Activated CD4-positive, alpha-beta T cell treated with anti-CD3 and anti-CD28 coated beads, Interleukin-2, amount 50 U/mL, for 24 hours (primary cell): ENCODE results near the gene PARP3.
A peak's percentile ranks its signal among the peaks of the same experiment; 100 is the strongest.
"Not testable (repeated sequence)": the region's sequence is repeated elsewhere in the genome, so short reads cannot be mapped to it uniquely, and the experiment has no call there.

Experiments used
- DNase-seq, 2 donors: peaks; one replicate each; pipeline ENCODE4 v3.0.0-alpha.2; 2020; ENCODE audit warnings: low read depth in 1 of 2, low spot score in 1 of 2

Gene PARP3

DNA sequence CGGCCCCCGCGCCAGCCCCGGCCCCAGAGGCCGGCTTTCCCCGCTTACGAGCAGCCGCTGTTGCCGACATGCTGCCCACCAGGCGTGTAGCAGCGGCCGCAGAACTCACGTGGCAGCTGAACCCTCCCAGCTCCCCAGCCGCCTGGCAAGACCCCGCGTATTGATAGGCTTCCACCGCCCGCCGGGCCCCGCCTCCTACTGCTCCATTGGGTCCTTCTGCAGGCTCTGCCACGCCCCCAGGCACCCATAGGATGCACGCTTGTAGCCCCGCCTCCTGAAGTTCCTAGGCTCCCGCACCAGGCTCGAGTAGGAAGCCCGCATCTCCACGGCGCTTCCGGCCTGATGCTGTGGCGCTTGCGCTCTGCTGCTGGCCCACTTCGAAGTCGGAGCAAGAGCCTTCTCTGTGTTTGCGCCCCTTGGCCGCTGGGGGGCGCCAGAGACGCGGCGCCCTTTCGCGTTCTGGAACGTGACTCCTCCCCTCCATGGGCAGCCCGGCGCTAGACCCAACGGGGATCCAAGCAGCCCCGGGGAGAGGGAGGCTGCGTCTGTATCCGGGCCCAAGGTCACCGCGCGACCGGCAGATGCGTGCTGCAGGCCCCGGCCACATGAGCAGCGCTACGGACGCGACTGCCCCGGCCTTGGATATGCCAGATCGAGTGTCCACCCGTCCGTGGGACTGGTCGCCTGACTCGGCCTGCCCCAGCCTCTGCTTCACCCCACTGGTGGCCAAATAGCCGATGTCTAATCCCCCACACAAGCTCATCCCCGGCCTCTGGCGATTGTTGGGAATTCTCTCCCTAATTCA, at the start of gene PARP3, which contains the start of gene RRP9:
PARP3 (plus strand) TSS at position 566 of the 805 bp plus-strand sequence. CDS start 993 bp downstream, outside the sequence.
RRP9 (minus strand) TSS at position 107 of the 805 bp plus-strand sequence; CDS start at position 70, 37 bp downstream.
- DNase-seq: peak; percentile 97 to 99

DNA sequence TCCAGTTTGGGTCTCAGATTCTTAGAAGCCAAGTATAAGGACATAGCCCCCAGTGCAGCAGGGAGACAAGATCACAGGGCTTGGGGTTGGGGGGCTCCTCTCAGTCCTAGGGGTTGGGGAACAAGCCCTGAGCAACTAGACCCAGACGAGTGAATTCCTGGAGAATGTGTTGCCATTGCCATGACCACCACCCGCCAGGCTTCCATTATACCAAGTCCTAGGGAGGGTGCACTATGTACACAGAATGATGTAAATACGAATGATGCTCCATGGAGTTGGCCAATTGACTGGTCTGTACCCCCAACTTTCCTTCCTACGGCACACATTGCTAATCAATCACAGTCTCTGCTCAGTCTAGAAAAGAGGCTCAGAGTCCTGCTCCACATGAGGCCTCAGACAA, 47.8 kb upstream of the PARP3 start:
- DNase-seq: no peak

DNA sequence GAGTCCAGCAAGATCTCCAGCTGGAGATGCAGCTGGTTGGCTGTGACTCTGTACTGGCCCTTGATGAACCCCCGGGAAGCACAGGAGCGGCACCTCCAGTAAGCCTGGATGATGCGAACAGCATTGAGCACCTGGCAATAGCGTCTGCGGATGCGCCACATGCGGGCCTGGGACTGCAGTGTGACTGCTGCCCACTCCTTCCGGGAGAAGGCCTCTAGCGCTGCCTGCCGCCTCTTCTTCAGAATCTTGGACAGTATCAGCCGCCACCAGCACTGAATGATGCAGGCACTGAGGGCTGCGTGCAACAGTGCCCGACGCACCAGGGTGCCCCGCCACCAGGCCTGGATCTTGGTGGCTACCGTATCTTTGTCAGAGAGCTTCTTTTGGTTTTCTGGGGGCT, 47.2 kb upstream of the PARP3 start:
- no peak for DNase-seq

DNA sequence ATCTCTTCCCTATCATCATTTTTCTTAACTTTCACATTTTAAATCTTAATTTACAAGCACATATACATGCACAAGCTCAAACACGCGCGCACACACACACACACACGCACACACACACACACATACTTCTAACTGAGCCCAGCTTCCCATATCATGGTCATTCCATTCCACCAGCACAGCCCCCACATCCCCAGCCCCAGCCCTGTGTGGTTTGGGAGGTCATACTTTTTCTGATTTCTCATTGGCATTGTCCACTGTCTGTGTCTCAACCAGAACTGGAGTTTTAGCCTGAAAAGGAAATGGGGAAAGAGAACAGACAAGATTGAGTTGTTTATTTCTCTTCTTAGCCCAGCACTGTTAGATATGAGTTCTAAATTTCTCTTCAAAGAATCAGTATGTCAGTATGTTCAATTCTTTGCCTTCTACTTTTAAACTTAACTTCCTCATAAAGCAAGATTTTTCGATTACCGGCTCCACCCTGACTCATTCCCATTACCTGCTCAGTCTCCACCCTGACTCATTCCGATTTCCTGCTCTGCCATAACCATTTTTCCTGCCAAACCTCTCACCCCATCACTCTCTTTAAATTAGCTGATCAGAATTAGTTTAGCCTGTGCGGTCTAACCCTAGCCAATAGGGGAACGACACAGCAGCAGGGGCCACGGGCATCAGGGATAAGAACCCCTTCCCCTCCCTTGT, 45.4 kb upstream of the PARP3 start:
- DNase-seq: no peak

DNA sequence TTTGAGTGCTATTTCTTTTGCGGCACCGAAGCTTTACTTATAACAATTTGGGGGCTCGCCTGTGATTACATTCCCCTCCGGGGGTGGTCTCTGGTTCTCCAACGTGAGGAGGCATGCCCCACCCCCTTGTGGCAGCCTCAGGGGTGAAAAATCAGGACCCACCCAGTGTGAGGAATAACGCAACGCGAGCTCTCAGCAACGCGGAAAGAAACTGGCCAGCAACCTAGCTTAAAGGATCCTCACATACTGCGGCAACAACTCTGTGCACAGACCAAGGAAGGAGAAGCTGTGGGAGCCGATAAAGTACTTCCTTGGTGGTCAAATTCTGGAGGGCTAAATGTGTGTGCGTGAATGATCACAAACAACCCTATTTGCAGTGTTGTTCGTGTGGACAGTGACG, 44.8 kb upstream of the PARP3 start:
- no peak for DNase-seq

DNA sequence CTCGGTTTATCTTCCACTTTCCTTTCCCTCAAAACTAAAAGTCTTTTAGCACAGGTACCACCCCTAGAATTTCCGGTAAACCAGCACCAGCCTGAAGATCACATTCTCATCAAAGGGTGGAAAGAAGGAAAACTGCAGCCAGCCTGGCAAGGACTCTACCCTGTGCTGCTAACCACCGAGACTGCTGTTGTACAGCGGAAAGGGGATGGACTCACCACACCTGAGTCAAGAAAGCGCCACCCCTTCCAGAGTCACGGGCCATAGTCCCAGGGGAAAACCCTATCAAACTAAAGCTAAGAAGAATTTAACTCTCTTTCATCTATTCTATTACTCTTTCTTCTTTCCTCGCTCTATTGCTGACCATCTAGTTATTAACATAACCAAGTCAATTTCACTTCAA, 42.1 kb upstream of the PARP3 start:
- DNase-seq: not testable (repeated sequence)

DNA sequence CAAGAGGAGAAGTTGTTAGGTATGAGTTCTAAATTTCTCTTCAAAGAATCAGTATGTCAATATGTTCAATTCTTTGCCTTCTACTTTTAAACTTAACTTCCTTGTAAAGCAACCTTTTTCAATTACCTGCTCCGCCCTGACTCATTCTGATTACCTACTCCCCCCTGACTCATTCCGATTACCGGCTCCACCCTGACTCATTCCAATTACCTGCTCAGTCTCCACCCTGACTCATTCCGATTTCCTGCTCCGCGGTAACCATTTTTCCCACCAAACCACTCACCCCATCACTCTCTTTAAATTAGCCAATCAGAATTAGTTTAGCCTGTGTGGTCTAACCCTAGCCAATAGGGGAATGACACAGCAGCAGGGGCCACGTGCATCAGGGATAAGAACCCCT, 39.8 kb upstream of the PARP3 start:
- DNase-seq: not testable (repeated sequence)

DNA sequence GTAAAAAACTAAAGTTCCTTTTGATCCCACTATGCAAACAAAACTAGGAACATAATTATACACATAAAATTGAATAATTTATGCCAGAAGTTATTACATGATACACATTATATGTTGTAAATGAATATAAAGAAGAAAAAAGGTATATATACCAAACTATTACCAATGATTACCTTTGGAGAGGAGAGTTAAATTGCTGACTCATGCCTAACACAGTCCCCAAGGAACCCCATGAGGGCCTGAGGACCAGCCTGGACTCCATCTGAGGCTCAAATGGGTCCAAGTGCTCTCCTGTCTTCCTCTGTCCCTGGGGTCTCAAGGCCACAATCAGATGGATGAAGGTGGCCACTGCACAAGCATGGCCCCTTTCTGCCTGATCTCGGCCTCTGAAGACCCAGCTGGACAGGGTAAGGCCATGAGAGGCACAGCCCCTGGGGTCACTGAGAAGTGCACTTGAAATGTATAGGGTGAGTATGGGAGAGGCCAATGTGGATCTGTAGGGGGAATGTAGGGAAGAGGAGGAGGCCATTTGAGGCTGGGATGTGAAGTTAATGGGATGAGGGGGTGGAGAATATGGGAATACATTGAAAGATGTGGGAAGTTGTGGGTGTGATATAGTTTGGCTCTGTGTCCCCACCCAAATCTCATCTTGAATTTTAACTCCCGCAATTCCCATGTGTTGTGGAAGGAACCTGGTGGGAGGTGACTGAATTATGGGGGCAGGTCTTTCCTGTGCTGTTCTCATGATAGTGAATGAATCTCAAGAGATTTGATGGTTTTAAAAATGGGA, 37.9 kb upstream of the PARP3 start:
- no peak for DNase-seq

DNA sequence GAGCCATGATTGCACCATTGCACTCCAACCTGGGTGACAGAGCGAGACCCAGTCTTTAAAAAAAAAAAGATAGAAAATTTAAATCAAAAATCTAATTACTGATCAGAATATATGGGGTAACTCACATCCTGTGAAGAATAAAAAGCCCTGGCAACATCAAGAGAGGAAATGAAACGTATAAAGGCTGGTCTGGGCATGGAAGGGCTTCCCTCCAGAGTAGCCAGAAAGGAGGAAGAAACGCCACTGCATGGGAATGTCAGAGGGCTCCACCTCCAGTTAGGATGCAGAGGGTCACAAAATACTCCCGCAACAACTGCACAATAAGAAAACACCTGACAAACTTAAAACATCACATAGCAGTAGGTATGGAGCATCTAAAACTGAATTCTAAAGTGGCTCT, 34.1 kb upstream of the PARP3 start:
- no peak for DNase-seq

DNA sequence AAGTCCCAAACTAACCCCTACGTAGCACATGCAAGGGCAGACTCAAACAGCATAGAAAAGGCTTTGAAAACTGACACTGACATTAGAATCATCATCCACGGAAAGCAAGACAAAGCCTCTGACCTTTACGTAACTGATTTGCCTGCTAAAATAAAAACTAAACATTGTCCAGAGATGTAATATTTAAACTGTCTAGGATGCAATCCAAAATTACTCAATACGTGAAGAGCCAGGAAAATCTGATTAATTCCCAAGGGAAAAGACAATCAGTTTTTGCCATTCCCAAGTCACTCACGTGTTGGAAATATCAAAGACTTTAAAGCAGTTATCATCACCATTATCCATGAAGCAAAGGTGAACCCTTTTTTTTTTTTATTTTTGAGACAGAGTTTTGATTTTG, 25.7 kb upstream of the PARP3 start:
- DNase-seq: no peak

DNA sequence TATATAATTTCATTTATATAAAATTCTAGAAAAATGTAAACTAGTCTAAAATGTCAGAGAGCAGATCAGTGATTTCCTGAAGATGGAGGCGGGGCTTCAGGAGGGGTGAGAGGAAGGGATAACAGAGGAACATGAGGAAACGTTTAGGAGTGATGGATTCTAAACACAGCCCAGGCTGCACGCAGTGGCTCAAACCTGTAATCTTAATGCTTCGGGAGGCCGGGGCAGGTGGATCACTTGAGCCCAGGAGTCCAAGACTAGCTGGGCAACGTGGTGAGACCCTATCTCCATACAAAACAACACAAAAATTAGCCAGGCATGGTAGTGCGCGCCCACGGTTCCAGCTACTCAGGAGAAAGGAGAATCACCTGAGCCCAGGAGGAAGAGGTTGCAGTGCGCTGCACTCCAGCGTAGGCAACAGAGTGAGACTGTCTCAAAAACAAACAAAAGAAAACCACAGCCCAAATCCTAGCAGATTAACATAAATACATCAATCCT, 21.0 kb upstream of the PARP3 start:
- no peak for DNase-seq

DNA sequence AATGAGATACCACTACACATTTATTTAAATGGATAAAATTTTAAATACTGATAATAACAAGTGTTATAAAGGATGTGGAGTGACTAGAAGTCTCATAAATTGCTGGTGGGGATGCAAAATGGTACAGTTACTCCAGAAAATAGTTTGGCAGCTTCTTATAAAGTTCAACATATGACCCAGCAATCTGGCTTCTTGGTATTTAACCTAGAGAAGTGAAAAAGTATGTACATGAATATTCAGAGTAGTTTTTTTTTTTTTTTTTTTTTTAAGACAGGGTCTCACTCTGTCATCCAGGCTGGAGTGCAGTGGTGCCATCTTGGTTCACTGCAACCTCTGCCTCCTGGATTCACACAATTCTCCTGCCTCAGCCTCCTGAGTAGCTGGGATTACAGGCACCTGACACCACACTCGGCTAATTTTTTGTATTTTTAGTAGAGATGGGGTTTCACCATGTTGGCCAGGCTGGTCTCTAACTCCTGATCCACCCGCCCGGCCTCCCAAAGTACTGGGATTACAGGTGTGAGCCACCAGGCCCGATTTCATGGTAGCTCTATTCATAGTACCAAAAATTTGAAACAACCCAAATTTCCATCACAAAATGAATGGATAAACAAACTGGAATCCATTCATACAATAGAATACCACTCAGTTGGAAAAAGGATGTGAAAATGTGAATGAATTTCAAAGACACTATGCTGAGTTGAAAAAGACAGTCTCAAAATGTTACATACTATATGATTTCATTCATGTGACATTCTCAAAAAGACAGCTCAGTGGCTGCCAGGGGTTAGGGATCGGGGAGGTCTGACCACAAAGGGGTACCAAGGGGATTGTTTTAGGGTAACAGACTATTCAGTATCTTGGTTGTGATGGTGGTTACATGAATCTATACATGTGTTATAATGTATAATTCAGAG, 14.8 kb upstream of the PARP3 start:
- DNase-seq: no peak

DNA sequence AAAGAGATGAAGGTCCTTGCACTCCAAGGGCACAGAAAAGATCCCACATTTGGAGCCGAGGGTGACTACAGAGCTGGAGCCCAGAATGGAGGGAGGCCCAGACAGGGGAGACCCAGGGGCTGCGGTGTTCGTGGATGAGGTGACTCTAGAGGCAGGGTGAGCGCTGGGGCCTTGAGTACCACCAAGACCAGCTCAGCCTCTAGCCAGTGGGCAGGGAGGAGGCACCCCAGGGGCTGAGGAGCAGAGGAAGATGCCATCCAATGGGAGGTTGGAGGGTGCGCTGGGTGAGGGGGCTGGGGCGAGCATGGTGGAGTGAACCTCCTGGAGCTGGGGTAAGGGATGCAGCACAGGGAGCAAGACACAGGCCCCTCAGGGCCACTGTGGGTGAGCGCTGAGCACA, 13.7 kb upstream of the PARP3 start:
- no peak for DNase-seq

DNA sequence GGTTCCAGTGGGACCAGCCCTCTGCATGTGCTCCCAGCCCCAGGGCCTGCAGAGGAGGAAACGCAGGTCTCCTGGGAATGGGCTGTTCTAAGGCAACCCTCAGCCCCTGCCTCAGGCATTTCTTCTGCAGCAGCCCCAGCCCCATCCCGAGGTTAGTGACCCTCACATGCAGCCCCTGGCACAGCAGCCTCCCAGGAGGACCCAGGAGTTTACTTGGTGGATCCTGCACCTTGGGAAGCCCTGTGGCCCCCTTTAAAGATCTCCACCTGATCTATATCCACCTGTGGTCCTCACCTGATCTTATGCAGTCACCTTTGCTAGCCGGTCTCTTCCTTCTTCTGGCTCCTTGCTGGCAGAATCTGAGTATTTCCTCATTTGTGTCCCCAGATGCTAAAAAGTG, 13.2 kb upstream of the PARP3 start:
- not testable (repeated sequence) for DNase-seq

DNA sequence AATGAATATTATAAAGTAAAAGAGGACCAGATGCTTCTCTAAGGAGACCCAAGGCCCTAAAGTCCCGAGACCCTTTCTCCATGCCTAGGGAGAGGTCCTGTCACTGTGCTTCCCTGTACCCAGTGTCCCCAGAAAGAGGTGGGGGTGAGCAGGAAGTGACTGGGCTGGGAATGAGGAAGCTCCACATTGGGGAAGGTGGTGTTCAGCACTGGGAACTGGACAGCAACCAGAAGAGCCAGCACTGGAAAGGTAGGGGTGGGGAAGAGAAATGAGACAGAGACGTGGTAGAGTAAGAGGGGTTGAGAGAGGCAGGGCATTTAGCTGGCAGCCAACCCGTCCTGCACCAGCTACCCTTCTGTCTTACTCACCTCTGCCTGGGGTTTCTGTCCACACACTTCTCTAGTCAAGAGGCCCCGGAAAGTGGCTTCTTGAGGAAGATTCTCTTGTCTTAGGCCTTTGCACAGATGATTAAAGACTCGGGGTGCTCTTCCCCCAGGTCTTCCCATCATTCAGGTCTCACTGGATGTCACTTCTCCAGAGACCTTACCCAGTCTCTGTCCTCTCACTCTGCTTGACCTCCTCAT, 12.7 kb upstream of the PARP3 start:
- DNase-seq: no peak

DNA sequence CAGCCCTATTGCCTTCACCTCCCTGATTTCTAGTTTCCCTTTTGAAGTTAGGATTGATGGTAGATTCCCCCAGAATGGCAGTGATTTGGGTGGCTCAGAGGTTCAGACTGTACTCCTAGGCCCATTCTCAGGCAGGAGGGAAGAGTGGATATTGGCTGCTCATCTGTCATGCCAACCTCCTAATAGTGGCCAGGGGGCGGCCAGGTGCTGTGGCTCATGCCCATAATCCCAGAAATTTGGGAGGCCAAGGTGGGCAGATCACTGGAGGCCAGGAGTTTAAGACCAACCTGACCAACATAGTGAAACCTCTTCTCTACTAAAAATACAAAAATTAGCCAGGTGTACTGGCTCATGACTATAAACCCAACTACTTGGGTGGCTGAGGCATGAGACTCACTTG, 11.7 kb upstream of the PARP3 start:
- DNase-seq: no peak

DNA sequence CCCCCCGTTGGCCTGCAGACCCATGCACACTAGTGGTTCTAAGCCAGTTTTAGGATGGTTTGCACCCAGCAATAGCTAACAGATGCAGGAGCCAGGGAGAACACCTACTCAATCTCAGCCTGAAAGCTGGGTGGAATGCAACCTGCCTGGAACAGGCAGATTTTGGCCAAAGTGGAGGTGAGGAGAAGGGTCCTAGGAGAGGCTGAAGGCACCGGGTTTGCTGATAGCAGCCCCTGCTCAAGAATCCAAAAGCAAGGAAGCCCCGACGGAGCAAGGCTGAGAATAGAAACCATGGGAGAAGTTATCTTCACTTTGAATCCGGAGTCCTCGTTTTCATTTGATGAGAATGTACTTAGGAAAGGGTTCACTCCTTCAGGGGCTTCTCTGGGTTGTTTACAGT, 10.4 kb upstream of the PARP3 start:
- DNase-seq: no peak

DNA sequence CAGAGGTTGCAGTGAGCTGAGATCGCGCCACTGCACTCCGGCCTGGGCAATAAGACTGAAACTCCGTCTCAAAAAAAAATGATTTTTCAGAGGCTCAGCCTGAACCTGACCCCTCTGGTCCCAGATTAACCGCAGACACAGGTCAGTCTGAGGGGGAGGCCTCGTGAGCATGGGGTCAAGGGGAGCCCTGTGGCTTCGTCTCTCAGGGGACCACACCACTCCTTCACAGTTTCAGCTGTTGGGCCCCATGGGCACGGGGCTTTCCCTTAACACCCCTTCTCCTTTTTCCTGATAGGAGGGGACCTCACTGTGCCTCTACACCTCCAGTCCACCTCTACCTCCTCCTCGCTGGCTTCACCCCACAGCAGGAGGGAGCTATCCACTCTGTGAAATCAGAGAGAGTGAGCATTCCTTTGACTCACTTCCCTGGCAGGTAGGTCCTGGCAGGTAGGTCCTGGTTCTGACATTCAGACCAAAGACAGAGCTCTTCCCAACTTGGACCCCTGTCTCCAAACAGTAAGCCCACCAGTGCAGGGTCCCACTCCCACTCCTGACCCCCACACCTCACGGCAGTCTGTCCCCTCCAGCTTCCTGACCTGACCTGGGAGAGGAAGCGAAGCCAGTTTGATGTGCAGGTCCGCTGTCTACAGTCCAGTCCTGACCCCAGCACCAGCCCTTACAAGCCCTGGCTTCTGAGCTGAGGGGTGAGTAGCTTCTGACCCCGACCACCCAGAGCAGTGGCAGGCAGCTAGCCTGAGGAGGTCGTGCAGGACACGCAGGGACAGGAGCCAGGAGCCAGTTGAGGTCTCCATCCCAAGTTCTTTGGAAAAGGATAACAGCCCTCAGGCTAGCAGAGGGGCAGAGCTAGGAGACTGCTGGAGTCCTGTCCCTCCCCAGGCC, 9.4 kb upstream of the PARP3 start:
- no peak for DNase-seq

DNA sequence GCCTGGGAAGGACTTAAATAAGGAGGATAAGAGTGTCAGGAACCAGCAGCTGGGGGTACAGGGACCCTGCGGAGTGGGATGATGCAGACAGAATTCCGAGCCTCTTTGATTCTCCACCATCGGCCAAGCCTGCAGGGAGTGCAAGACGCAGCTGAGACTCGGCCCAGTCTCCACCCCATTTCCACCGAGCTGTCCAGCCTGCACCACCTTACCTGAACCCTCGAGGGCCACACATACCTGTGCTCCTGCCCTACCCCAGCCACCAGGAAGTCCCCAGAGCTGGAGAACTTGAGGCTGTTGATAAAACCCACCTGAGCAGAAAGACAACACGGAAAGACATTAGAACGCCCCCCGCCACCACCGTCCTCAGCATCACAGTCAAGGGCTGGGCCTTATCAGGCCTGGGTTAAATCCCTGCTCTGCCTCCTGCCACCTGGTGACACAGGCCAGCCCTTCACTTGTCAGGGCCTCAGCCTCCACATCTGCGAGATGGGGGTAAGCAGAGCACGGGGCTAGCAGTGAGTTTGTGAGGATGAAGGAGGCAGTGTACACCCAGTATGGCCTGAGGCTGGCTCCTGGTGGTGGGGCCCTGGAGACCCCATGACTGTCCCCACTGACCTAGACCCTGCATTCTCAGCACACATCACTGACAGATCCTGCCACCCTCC, 8.6 kb upstream of the PARP3 start:
- no peak for DNase-seq
